ENCODE results near the gene SYNE2.

DNA sequence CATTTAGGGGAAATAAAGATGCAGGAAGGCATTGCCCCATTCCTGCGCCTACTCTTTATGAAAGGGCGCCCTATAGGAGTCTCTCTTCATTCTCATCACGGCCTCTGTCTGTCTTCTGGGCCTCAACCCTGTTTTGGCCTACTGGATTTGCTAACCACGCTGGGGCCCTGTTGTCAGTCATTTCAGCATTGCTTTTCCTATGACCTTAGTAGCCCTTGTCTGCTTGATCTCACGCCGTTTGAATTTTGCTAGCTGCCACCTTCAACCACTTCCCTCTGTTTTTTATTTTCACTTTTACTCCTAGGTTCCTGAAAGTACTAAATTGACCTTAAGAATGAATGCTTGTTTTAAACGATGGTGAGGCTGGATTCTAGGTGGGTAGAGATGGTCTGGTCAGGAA is 139.0 kb downstream of the SYNE2 start:
- TF ChIP-seq POLR2AphosphoS5 (IDR thresholded peaks at IDR 0.05; ENCODE audit: low read depth): no peak
- TF ChIP-seq, protein P1, sequence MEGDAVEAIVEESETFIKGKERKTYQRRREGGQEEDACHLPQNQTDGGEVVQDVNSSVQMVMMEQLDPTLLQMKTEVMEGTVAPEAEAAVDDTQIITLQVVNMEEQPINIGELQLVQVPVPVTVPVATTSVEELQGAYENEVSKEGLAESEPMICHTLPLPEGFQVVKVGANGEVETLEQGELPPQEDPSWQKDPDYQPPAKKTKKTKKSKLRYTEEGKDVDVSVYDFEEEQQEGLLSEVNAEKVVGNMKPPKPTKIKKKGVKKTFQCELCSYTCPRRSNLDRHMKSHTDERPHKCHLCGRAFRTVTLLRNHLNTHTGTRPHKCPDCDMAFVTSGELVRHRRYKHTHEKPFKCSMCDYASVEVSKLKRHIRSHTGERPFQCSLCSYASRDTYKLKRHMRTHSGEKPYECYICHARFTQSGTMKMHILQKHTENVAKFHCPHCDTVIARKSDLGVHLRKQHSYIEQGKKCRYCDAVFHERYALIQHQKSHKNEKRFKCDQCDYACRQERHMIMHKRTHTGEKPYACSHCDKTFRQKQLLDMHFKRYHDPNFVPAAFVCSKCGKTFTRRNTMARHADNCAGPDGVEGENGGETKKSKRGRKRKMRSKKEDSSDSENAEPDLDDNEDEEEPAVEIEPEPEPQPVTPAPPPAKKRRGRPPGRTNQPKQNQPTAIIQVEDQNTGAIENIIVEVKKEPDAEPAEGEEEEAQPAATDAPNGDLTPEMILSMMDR (IDR thresholded peaks at IDR 0.05; ENCODE audit: insufficient read depth, low read length): no peak
- no peak for TF ChIP-seq GABPA (IDR thresholded peaks at IDR 0.05; ENCODE audit: low read depth)
- no peak for TF ChIP-seq REST (IDR thresholded peaks at IDR 0.05; ENCODE audit: insufficient replicate concordance, low read depth)

Data from HL-60 (cell line).